HG02943 (cell line): ENCODE results near the gene PES1.
"Not testable (repeated sequence)": the region's sequence is repeated elsewhere in the genome, so short reads cannot be mapped to it uniquely, and the experiment has no call there.

Source experiments
- ATAC-seq: cut with Tn5 transposase; IDR thresholded peaks from one replicate; pipeline ENCODE4 v1.9.1; 2021; ENCODE audit warnings: mild to moderate bottlenecking, low read depth, moderate library complexity; ENCODE audit not compliant: unreplicated experiment

PES1 gene

GRCh38 chr22:30609260-30610185 lies 17.8 kb upstream of the PES1 start:
- no peak for ATAC-seq

- ATAC-seq = no peak
Measured at GRCh38 chr22:30607939-30608338, 16.2 kb upstream of the PES1 start.

GRCh38 chr22:30607300-30607930 lies 15.7 kb upstream of the PES1 start:
- no peak for ATAC-seq

GRCh38 chr22:30606455-30607299 lies 15.0 kb upstream of the PES1 start, which contains the start of gene TCN2:
TCN2 (plus strand) TSS chr22:30607174; CDS start chr22:30607332, 158 bp downstream.
- ATAC-seq = no peak

GRCh38 chr22:30605449-30606110 lies 13.9 kb upstream of the PES1 start:
- no peak for ATAC-seq

- no peak for ATAC-seq
Measured at GRCh38 chr22:30604723-30605122, 13.0 kb upstream of the PES1 start.

- ATAC-seq = no peak
Measured at GRCh38 chr22:30603801-30604200, 12.1 kb upstream of the PES1 start.

GRCh38 chr22:30602049-30602448 lies 10.3 kb upstream of the PES1 start:
- ATAC-seq = no peak

- no peak for ATAC-seq
Measured at GRCh38 chr22:30601464-30601863, 9.8 kb upstream of the PES1 start.

GRCh38 chr22:30600921-30601320 lies 9.2 kb upstream of the PES1 start:
- ATAC-seq = no peak

GRCh38 chr22:30598986-30599385 lies 7.3 kb upstream of the PES1 start:
- ATAC-seq = no peak

- no peak for ATAC-seq
Measured at GRCh38 chr22:30596886-30597285, 5.2 kb upstream of the PES1 start.

- ATAC-seq = no peak
Measured at GRCh38 chr22:30596199-30596598, 4.5 kb upstream of the PES1 start.

GRCh38 chr22:30592360-30592713 lies 627 bp upstream of the PES1 start:
- not testable (repeated sequence) for ATAC-seq

GRCh38 chr22:30591191-30591587 lies 521 bp downstream of the PES1 start:
- ATAC-seq = no peak

GRCh38 chr22:30586414-30586813 lies 5.3 kb downstream of the PES1 start:
- ATAC-seq = no peak

- ATAC-seq = no peak
Measured at GRCh38 chr22:30584441-30584840, 7.3 kb downstream of the PES1 start.

GRCh38 chr22:30582788-30583545 lies 8.7 kb downstream of the PES1 start:
- no peak for ATAC-seq

GRCh38 chr22:30582051-30582450 lies 9.7 kb downstream of the PES1 start:
- no peak for ATAC-seq

- ATAC-seq = no peak
Measured at GRCh38 chr22:30580896-30581295, 10.8 kb downstream of the PES1 start.
